ENCODE measurements around the gene HMG20B.
A peak's percentile ranks its signal among the peaks of the same experiment; 100 is the strongest.

Gene HMG20B

DNA sequence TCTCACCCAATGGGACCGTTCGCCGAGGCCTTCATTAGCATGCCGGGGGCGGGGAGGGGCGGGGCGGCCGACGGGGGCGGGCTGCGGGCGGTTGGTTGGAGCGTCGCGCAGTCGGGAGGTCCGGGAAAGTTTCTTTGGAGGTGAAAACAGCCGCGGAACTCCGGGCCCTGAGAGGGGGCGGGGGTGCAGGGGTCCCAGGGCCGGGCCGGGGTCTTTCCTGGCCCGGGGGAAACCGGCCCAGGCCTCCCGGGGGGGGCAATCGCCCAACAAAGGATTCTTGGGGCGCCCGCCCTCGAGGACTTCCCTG is at the start of gene HMG20B:
Gene HMG20B (plus strand): TSS at position 90 of the 307 bp plus-strand sequence. CDS start 366 bp downstream, outside the sequence.
- Histone ChIP-seq H3K27ac (peak within 1 kb of the TSS; percentile 86), H3K4me3 (ENCODE audit: low read depth in 1 of 2, low read length in 1 of 2) (peak within 1 kb of the TSS; percentile 83 to 99), H3K36me3 (peaks cover 3% of the 10 kb centered on the region), H3K4me1 (ENCODE audit: control insufficient read depth in 1 of 2, insufficient read depth in 1 of 2, low read depth in 1 of 2, low read length in 1 of 2) (peaks cover 22 to 28% of the 10 kb centered on the region in 2 experiments), H3K9me3 (no peaks in the 10 kb centered on the region), H3K27me3 (no peaks in the 10 kb centered on the region)
- TF ChIP-seq, protein P1, sequence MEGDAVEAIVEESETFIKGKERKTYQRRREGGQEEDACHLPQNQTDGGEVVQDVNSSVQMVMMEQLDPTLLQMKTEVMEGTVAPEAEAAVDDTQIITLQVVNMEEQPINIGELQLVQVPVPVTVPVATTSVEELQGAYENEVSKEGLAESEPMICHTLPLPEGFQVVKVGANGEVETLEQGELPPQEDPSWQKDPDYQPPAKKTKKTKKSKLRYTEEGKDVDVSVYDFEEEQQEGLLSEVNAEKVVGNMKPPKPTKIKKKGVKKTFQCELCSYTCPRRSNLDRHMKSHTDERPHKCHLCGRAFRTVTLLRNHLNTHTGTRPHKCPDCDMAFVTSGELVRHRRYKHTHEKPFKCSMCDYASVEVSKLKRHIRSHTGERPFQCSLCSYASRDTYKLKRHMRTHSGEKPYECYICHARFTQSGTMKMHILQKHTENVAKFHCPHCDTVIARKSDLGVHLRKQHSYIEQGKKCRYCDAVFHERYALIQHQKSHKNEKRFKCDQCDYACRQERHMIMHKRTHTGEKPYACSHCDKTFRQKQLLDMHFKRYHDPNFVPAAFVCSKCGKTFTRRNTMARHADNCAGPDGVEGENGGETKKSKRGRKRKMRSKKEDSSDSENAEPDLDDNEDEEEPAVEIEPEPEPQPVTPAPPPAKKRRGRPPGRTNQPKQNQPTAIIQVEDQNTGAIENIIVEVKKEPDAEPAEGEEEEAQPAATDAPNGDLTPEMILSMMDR (IDR thresholded peaks at IDR 0.05): no peak

DNA sequence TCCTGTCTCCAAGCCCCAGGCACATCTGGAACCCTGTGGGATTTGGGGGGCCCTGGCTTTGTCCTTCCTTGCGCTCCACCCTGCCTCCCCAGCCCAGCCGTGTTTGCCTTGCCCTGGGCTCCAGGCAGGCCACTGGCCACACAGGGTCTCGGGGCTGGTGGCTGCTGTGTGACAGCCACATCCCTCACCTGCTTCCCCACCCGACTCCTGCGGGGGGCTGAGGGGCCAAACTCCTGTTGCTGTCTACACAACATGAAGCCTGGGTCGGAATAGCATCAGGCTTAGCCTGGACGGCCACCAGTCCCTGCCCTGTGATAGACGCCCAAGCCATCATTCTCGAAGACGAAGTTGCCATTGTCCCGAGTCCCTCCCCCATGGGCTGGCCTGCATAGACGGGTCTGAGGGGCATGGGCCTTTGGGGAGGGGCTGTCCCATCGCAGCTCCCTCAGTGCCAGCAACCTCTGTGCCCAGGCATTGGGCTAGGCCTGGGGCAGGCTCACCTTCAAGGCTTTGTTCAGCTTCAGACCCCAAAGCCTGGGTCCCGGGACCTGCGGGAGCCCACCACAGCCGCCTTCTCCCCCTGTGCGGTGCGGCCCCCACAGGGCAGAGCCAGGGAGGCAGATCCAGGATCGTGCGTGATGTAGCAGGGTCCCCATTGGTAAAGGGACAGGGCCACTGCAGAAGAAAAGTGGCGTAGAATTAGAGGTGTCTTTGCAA is 49.2 kb upstream of the HMG20B start:
- H3K4me1 ChIP-seq (ENCODE audit: control insufficient read depth in 1 of 2, insufficient read depth in 1 of 2, low read depth in 1 of 2, low read length in 1 of 2): no peaks in the 10 kb centered on the region
- no peak overlapping the region for H3K27ac ChIP-seq
- TF ChIP-seq, protein P1 (IDR thresholded peaks at IDR 0.05): no peak
- H3K9me3 ChIP-seq: no peaks in the 10 kb centered on the region
- H3K4me3 ChIP-seq (ENCODE audit: low read depth in 1 of 2, low read length in 1 of 2): no peak overlapping the region
- peaks cover 92% of the 10 kb centered on the region for H3K36me3 ChIP-seq
- no peaks in the 10 kb centered on the region for H3K27me3 ChIP-seq

DNA sequence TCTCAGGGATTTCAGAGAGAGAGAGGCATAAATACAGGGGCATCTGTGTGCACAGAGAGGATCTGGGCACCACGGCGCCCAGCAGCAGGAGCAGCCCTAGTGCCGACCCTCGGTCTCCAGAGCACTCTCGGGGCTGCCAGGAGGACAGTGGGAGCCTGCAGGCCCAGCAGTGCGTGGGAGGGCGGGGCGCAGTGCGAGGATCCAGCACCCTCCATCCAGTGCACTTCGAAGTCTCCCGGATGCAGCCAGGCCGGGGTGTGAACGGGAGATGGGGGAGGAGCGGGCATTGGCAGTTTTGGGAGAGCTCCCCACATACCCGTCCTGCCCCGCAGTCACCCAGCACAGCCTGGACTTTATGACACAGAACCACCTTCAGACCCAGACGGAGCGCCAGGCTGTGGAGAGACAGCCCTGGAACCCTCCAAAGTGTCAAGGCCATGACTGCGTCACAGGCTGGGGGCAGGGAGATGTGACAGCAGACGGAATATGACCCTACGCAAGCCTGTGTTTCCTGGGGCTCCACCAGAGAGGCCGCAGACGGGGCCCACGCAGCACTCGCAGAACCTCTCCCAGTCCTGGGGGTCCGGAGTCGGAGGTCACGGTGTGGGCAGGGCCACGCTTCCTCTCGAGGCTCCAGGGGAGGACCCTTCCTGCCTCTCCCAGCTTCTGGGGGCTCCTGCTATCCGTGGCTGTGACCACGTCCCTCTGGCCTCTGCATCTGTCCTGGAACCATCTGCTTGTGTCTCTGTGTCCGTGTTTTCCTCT is 48.5 kb upstream of the HMG20B start:
- Histone ChIP-seq H3K27ac (no peak overlapping the region), H3K36me3 (peaks cover 84% of the 10 kb centered on the region), H3K4me1 (ENCODE audit: control insufficient read depth in 1 of 2, insufficient read depth in 1 of 2, low read depth in 1 of 2, low read length in 1 of 2) (no peaks in the 10 kb centered on the region), H3K9me3 (no peaks in the 10 kb centered on the region), H3K4me3 (ENCODE audit: low read depth in 1 of 2, low read length in 1 of 2) (no peak overlapping the region), H3K27me3 (no peaks in the 10 kb centered on the region)
- TF ChIP-seq, protein P1 (IDR thresholded peaks at IDR 0.05): no peak

DNA sequence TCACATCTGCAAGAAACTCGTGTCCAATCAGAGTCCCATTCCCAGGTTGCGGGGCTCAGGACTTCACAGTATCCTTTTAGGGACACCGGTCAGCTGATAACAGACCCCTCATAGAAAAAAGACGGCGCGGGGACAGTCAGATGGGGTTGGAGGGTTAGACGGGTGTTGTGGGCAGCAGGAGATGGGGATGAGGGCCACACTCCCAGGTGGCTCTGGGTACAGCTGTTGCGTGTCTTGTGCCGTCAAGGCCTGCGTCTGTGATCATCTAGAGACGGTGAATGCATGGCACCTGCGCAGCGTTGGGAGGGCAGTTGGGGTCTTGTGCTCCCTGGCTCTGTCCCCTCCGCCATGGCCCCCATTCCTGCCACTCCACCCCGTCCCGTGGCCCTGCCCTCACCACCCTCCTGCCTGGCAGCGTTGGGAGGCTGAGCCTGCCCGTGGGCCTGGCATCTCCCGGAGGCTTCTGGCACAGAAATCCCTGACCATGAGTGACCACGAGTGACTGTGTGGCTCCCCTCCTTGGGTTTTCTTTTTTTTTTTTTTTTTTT is 47.8 kb upstream of the HMG20B start:
- H3K9me3 ChIP-seq: no peaks in the 10 kb centered on the region
- H3K27me3 ChIP-seq: no peaks in the 10 kb centered on the region
- H3K4me3 ChIP-seq (ENCODE audit: low read depth in 1 of 2, low read length in 1 of 2): no peak overlapping the region
- no peak overlapping the region for H3K27ac ChIP-seq
- H3K4me1 ChIP-seq (ENCODE audit: control insufficient read depth in 1 of 2, insufficient read depth in 1 of 2, low read depth in 1 of 2, low read length in 1 of 2): no peaks in the 10 kb centered on the region
- peaks cover 80% of the 10 kb centered on the region for H3K36me3 ChIP-seq
- TF ChIP-seq, protein P1 (IDR thresholded peaks at IDR 0.05): no peak

DNA sequence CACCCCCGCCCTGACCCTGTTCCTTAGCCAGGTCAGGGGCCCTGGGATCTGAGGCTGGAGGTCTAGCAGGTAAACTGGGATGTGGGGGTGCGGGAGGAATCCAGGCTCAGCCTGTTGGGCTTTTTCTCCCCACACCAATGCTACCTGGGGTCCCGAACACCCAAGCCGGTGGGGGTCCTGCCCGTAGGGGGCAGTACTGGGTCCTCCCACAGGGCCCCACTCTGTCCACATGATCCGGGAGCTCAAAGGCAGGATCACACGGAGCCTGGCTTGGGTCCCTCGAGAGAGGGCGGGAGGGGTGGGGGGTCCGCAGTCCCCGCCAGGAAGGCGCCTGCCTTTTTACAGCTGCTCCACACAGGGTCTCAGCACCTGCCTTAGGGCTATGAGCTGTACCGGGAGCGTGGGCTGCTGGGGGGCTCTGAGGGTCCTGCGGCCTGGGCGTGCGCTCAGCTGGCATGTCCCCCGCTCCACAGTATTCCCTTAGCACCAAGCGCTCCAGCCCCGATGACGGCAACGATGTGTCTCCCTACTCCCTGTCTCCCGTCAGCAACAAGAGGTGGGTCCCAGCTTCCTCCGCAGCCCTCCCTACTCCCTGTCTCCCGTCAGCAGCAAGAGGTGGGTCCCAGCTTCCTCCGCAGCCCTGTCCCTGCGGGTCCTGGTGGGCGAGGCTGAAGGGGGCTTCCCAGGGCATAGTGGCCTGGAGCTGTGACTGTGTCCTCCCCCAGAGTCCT is 46.1 kb upstream of the HMG20B start:
- no peak overlapping the region for H3K4me3 ChIP-seq (ENCODE audit: low read depth in 1 of 2, low read length in 1 of 2)
- H3K9me3 ChIP-seq: no peaks in the 10 kb centered on the region
- peaks cover 86% of the 10 kb centered on the region for H3K36me3 ChIP-seq
- H3K27me3 ChIP-seq: no peaks in the 10 kb centered on the region
- TF ChIP-seq, protein P1 (IDR thresholded peaks at IDR 0.05): no peak
- no peak overlapping the region for H3K27ac ChIP-seq
- no peaks in the 10 kb centered on the region for H3K4me1 ChIP-seq (ENCODE audit: control insufficient read depth in 1 of 2, insufficient read depth in 1 of 2, low read depth in 1 of 2, low read length in 1 of 2)

Data from neutrophil (primary cell).